Activated CD8-positive, alpha-beta memory T cell treated with anti-CD3 and anti-CD28 coated beads for 24 hours (primary cell): ENCODE data around the gene CACNA1B.
"Not testable (repeated sequence)": the region's sequence is repeated elsewhere in the genome, so short reads cannot be mapped to it uniquely, and the experiment has no call there.

Experiments
- DNase-seq: peaks from one replicate; pipeline ENCODE4 v3.0.0-alpha.2; 2020

CACNA1B gene

GRCh38 chr9:137890768-137891587, 13.4 kb downstream of the CACNA1B start:
- not testable (repeated sequence) for DNase-seq

GRCh38 chr9:137891588-137892423, 14.2 kb downstream of the CACNA1B start:
- DNase-seq: no peak

- DNase-seq: no peak
Observed at GRCh38 chr9:137892424-137893191, 15.0 kb downstream of the CACNA1B start.

- DNase-seq: no peak
Observed at GRCh38 chr9:137893670-137894069, 16.1 kb downstream of the CACNA1B start.

GRCh38 chr9:137899551-137900360, 22.2 kb downstream of the CACNA1B start:
- no peak for DNase-seq

GRCh38 chr9:137900584-137901310, 23.2 kb downstream of the CACNA1B start:
- DNase-seq: no peak

- DNase-seq: no peak
Observed at GRCh38 chr9:137902646-137903045, 25.1 kb downstream of the CACNA1B start.

- no peak for DNase-seq
Observed at GRCh38 chr9:137905740-137906139, 28.2 kb downstream of the CACNA1B start.

- no peak for DNase-seq
Observed at GRCh38 chr9:137907776-137908175, 30.2 kb downstream of the CACNA1B start.

GRCh38 chr9:137912671-137913070, 35.1 kb downstream of the CACNA1B start:
- no peak for DNase-seq

GRCh38 chr9:137913132-137913531, 35.5 kb downstream of the CACNA1B start:
- DNase-seq: no peak

- no peak for DNase-seq
Observed at GRCh38 chr9:137913771-137914767, 36.5 kb downstream of the CACNA1B start.

- DNase-seq: no peak
Observed at GRCh38 chr9:137916540-137916939, 39.0 kb downstream of the CACNA1B start.

GRCh38 chr9:137917116-137917515, 39.5 kb downstream of the CACNA1B start:
- DNase-seq: no peak

GRCh38 chr9:137917795-137918194, 40.2 kb downstream of the CACNA1B start:
- DNase-seq: no peak

- DNase-seq: no peak
Observed at GRCh38 chr9:137918331-137919094, 40.9 kb downstream of the CACNA1B start.

GRCh38 chr9:137919095-137919465, 41.5 kb downstream of the CACNA1B start:
- DNase-seq: no peak

- DNase-seq: no peak
Observed at GRCh38 chr9:137919649-137920141, 42.1 kb downstream of the CACNA1B start.

GRCh38 chr9:137920753-137921152, 43.2 kb downstream of the CACNA1B start:
- no peak for DNase-seq
